Erythroblast (primary cell): ENCODE measurements around the gene SREK1.

Experiments used
- GATA1 ChIP-seq: IDR thresholded peaks from 2 replicates; pipeline ENCODE4 v1.6.1; 2011; ENCODE audit warnings: low read depth, mild to moderate bottlenecking, control low read depth, low read length, moderate library complexity
- POLR2A ChIP-seq: IDR thresholded peaks from 2 replicates; pipeline ENCODE4 v1.6.1; 2011; ENCODE audit warnings: mild to moderate bottlenecking, low read length

DNA sequence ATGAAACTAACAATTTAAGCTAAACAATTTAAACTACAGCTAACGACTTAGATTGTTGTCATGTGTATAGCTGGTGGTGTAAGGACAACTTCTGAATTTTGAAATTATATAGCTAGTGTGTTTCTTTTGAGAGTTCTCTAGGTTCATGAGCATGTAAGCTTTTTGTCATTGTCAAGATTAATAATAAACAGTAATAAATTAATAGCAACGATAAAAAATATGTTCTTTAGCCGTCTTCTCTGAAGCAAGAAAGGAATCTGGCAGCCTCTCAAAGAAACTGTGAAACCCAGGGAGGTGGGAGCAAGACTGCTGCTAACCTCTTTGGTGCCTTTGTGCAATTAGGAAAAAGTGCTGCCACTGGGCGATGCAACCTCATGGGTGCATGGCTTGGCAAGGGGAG, 59.4 kb downstream of the SREK1 start:
- TF ChIP-seq POLR2A: no peak
- TF ChIP-seq GATA1: no peak
